HG03460 (cell line): ENCODE measurements around the gene OR2A5.
"Not testable (repeated sequence)": the region's sequence is repeated elsewhere in the genome, so short reads cannot be mapped to it uniquely, and the experiment has no call there.

Source experiments
- ATAC-seq: cut with Tn5 transposase; IDR thresholded peaks from one replicate; pipeline ENCODE4 v1.9.1; 2021; ENCODE audit not compliant: unreplicated experiment

The OR2A5 gene, protein sequence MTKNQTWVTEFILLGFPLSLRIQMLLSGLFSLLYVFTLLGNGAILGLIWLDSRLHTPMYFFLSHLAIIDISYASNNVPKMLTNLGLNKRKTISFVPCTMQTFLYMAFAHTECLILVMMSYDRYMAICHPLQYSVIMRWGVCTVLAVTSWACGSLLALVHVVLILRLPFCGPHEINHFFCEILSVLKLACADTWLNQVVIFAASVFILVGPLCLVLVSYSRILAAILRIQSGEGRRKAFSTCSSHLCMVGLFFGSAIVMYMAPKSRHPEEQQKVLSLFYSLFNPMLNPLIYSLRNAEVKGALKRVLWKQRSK

GRCh38 chr7:144048648-144049047 is at the start of gene OR2A5:
TSS of gene OR2A5 (plus strand) at chr7:144048948. CDS start at chr7:144050402, 1,454 bp downstream.
- ATAC-seq: no peak

DNA sequence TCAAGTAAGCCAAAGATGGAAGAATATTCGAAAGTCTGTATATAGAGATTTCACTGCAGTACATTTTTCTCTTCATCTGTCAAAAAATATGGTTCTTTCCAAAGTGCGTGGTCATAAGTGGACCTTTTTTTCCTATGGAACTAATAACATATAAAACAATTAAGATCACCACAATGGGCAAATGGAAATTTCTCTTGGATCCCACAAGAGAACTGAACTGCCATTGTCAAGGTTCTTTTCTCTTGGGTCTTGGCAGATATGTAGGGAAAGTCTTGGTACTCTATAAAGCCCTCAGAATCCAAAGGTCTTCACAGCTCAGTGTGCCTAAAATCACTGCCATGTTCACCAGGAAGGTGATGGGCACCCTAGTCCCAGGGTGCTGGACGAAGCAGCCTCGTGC is 48.7 kb upstream of the OR2A5 start, which contains the start of gene OR6B1:
TSS of gene OR6B1 (plus strand) at position 301 of the 400 bp plus-strand sequence. CDS start 3,677 bp downstream, outside the sequence.
- ATAC-seq: no peak

GRCh38 chr7:144001543-144001942 is 47.2 kb upstream of the OR2A5 start:
- no peak for ATAC-seq

DNA sequence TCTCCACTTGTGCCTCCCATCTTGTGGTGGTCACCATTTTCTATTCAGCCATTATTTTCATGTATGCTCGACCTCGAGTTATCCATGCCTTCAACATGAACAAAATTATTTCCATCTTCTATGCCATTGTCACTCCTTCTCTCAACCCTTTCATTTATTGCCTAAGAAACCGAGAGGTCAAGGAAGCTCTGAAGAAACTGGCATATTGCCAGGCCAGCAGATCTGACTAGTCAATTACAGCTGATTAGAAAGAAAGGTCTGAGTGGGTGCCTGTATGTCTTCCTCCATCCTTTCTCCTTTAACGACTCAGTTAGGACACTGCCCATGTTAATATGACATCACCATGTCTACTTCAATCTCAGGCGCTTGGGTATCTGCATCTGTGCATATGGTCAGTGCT is 44.0 kb upstream of the OR2A5 start:
- no peak for ATAC-seq

GRCh38 chr7:144006029-144006691 is 42.6 kb upstream of the OR2A5 start:
- no peak for ATAC-seq

GRCh38 chr7:144006692-144007042 is 42.1 kb upstream of the OR2A5 start:
- ATAC-seq: no peak

DNA sequence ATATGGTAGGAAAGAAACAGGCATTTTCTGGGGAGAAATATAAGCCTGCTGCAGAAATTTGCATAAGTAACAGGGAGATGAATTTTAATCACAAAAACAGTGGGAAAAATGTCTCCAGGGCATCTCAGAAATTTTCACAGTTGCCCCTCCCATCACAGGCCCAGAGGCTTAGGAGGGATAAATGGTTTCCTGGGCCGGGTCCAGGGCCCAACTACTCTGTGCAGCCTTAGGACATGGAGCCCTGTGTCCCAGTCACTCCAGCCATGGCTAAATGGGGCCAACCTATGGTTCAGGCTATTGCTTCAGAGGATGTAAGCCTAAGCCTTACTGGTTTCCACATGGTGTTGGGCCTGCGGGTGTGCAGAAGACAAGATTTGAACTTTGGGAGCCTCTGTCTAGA is 39.4 kb upstream of the OR2A5 start:
- no peak for ATAC-seq

DNA sequence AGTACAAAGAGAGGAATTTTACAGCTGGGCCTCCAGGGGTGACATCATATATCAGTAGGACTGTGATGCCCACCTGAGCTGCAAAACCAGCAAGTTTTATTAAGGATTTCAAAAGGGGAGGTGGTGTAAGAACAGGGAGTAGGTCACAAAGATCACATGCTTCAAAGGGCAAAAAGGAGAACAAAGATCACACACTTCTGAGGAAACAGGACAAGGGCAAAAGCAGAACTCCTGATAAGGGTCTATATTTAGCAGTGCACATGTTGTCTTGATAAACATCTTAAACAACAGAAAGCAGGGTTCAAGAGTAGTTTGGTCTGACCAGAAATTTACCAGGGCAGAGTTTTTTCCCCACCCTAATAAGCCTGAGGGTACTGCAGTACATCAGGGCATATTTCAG is 38.7 kb upstream of the OR2A5 start:
- not testable (repeated sequence) for ATAC-seq

DNA sequence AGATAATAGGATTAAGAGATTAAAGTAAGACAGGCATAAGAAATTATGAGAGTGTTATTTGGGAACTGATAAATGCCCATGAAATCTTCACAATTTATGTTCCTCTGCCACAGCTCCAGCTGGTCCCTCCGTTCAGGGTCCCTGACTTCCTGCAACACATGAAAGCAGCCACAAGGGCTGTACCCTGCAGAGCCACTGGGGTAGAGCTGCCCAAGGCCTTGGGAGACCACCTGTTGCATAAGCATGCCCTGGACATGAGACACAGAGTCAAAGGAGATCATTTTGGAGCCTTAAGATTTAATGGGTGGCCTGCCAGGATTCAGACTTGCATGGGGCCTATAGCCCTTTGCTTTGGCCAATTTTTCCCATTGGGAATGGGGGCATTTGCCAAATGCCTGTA is 37.9 kb upstream of the OR2A5 start:
- ATAC-seq: not testable (repeated sequence)

- no peak for ATAC-seq
These were observed 37.1 kb upstream of the OR2A5 start for GRCh38 chr7:144011458-144012230.

DNA sequence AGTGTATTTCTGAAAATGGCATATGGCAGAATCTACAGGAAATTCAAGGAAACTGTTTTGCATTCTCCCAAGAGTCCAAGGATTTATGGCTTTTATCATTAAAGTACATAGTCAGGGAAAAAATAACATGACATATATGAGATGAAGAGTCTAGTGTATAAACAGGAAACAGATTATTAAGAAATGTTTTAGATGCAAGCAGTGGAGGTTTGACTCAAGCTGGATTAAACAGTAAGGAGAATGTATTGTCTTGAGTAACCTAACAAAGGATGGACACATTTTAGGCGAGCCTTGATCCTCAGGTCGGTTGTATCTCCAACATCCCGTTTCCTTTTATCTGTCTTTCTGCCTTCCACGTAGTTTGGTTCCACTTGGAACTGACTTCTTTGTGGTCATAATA is 30.7 kb upstream of the OR2A5 start:
- no peak for ATAC-seq

- ATAC-seq: no peak
These were observed 29.3 kb upstream of the OR2A5 start for GRCh38 chr7:144019457-144019856.

DNA sequence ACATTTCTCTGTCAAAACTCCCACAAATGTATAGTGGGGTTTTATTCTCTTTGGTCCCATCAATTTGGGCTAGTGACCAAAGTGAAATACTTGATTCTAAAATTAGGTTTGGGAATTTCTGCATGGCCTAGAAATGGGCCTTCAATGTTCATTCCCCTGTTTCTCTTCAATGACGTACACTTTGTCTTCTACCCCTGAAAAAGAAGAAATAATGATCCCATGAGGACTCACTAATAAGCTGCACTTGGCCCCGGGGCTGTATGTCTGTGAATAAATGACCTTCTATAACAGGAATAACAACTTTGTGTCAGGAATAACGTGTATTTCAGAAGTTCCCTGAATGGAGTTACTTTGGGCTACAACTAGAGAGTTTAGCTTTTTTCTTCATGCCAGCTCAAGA is 28.4 kb upstream of the OR2A5 start:
- no peak for ATAC-seq

GRCh38 chr7:144022169-144022568 is 26.6 kb upstream of the OR2A5 start:
- no peak for ATAC-seq

GRCh38 chr7:144023171-144023827 is 25.4 kb upstream of the OR2A5 start:
- no peak for ATAC-seq

DNA sequence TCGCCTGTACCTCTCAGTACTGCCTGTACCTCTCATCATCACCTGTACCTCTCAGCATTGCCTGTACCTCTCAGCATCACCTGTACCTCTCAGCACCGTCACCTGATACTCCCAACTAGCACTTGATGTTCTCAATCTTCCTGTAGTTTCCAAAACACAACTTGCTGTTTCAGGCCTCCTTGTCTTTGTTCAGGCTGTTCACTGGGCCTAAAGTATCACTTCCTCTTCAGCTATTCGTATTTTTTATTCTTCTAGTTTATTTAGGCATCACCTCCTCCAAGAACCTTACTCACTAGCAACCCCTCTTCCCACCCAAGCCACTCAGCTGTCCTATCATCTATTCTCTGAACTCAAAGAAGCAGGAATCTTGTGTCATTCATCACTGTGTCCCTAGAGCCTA is 24.5 kb upstream of the OR2A5 start:
- ATAC-seq: no peak

GRCh38 chr7:144026203-144026883 is 22.4 kb upstream of the OR2A5 start:
- no peak for ATAC-seq

GRCh38 chr7:144027070-144027469 is 21.7 kb upstream of the OR2A5 start:
- ATAC-seq: no peak

- no peak for ATAC-seq
These were observed 20.8 kb upstream of the OR2A5 start for GRCh38 chr7:144027974-144028373.

DNA sequence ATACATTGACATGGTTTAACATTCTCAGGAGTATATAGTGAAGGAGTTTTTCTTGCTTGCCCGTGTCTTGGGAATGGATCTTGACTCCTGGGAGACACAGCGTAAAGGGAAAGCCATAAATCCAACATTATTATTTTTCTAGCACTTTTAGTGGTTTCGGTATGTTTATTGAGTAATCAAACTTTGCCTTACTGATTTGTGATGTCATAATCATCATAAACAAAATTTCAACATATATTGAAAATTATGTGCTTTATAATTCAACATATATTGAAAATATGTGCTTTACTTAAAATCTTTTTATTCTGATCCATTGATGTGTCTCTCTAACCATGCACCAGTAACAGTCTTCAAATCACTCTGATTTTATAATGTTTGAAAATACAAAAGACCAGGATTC is 20.2 kb upstream of the OR2A5 start:
- no peak for ATAC-seq

DNA sequence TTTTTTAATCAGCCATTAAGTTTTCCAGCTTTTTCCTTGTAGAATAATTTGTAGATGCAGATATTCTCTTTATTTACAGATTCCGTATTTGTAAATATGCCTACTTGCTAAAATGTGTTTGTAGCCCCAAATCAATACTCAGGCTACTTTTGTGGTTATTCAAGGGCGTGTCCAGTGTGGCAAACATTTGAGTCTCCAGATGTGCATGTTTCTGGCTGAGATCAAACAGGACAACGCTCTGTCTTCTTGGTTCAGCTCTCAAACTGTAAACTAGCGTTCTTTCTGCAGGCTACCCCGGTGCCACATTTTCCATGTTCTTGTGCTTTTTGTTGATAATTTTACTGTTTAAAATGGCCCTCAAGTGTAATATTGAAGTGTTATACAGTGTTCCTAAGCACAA is 16.2 kb upstream of the OR2A5 start:
- no peak for ATAC-seq
